HCT116 (cell line): ENCODE measurements around the gene PPARGC1A.

Experiments
- CEBPB ChIP-seq: IDR thresholded peaks from 2 replicates; pipeline ENCODE4 v1.6.1; 2012; ENCODE audit warnings: low read depth
- EZH2 ChIP-seq: fragments of 200-600 bp; sonication (generic); IDR thresholded peaks from 2 replicates; pipeline ENCODE4 v1.6.1; 2017; ENCODE audit warnings: antibody characterized with exemption, mixed run types
- EZH2phosphoT487 ChIP-seq: fragments of 200-600 bp; IDR thresholded peaks from 2 replicates; pipeline ENCODE4 v1.6.1; 2018; ENCODE audit warnings: antibody characterized with exemption, borderline replicate concordance
- POLR2A ChIP-seq: IDR thresholded peaks from 2 replicates; pipeline ENCODE4 v1.7.0; 2011; ENCODE audit warnings: borderline replicate concordance; ENCODE audit not compliant: insufficient read depth, insufficient read length; ENCODE audit errors: extremely low read depth
- POLR2AphosphoS5 ChIP-seq: IDR thresholded peaks from 2 replicates; pipeline ENCODE4 v1.6.1; 2011; ENCODE audit warnings: mild to moderate bottlenecking, low read depth, low read length, moderate library complexity
- RAD21 ChIP-seq: IDR thresholded peaks from 2 replicates; pipeline ENCODE4 v1.6.1; 2012; ENCODE audit warnings: low read depth, mild to moderate bottlenecking
- SP1 ChIP-seq: IDR thresholded peaks from 2 replicates; pipeline ENCODE4 v1.6.1; 2012; ENCODE audit warnings: low read depth
- SRF ChIP-seq: IDR thresholded peaks from 2 replicates; pipeline ENCODE4 v1.6.1; 2012; ENCODE audit warnings: low read depth
- TCF7L2 ChIP-seq: IDR thresholded peaks from 2 replicates; pipeline ENCODE4 v1.7.0; 2011; ENCODE audit warnings: borderline replicate concordance, inconsistent platforms; ENCODE audit not compliant: insufficient read depth, insufficient read length; ENCODE audit errors: extremely low read depth
- ZFX ChIP-seq: fragments of 450-650 bp; IDR thresholded peaks from 2 replicates; pipeline ENCODE4 v1.6.1; 2017
- TF ChIP-seq, protein P1 (sequence below): IDR thresholded peaks from 2 replicates; pipeline ENCODE4 v1.6.1; 2012; ENCODE audit warnings: low read depth
- TF ChIP-seq, protein P2 (sequence below), 3 experiments: fragments of 200-600 bp in 1 of 3; sonication (generic) in 1 of 3; IDR thresholded peaks in 2 of 3; conservative IDR thresholded peaks in 1 of 3; 2 replicates each; pipeline ENCODE4 v1.5.1; 2012 to 2017; ENCODE audit warnings: low read depth in 2 of 3, low read length in 2 of 3, antibody characterized with exemption in 1 of 3, borderline replicate concordance in 1 of 3, control low read depth in 1 of 3, mild to moderate bottlenecking in 1 of 3, mixed read lengths in 1 of 3, mixed run types in 1 of 3, moderate library complexity in 1 of 3; ENCODE audit not compliant: insufficient read depth in 1 of 3

DNA sequence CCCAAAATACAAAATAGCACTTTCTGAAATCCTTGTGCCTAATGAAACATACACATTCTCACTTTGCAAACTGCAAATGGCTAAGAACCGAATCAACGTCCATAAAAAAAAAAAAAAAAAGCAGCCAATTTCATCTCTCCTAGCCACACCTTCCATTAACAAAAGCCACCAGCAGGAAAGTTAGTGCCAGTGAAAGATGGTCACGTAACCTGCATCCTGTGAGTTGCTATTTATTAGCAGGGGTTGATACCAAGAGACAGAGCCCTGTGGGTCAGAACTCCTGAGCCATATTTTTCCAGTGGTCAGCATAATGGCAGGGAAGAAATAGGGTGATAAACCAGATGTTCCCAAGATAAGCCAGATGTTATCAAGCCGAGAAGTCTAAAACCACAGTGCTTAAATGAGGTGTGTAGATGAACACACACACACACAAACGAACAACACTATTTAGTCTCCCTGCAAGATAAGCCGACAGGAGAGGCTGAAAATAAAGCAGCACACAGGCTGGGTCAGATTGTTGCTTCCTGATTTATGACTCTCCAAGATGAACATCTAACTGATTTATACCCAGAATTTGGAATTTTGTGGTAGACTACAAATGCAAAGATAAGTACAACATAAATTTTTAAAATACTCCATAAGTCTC is 11.5 kb downstream of the PPARGC1A start:
- TF ChIP-seq RAD21 (no peak), ZFX (no peak), CEBPB (no peak), SP1 (no peak), POLR2A (no peak), EZH2phosphoT487 (no peak), TCF7L2 (no peak), POLR2AphosphoS5 (no peak), EZH2 (no peak), SRF (no peak)
- TF ChIP-seq, protein P1, sequence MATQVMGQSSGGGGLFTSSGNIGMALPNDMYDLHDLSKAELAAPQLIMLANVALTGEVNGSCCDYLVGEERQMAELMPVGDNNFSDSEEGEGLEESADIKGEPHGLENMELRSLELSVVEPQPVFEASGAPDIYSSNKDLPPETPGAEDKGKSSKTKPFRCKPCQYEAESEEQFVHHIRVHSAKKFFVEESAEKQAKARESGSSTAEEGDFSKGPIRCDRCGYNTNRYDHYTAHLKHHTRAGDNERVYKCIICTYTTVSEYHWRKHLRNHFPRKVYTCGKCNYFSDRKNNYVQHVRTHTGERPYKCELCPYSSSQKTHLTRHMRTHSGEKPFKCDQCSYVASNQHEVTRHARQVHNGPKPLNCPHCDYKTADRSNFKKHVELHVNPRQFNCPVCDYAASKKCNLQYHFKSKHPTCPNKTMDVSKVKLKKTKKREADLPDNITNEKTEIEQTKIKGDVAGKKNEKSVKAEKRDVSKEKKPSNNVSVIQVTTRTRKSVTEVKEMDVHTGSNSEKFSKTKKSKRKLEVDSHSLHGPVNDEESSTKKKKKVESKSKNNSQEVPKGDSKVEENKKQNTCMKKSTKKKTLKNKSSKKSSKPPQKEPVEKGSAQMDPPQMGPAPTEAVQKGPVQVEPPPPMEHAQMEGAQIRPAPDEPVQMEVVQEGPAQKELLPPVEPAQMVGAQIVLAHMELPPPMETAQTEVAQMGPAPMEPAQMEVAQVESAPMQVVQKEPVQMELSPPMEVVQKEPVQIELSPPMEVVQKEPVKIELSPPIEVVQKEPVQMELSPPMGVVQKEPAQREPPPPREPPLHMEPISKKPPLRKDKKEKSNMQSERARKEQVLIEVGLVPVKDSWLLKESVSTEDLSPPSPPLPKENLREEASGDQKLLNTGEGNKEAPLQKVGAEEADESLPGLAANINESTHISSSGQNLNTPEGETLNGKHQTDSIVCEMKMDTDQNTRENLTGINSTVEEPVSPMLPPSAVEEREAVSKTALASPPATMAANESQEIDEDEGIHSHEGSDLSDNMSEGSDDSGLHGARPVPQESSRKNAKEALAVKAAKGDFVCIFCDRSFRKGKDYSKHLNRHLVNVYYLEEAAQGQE: no peak
- TF ChIP-seq, protein P2, sequence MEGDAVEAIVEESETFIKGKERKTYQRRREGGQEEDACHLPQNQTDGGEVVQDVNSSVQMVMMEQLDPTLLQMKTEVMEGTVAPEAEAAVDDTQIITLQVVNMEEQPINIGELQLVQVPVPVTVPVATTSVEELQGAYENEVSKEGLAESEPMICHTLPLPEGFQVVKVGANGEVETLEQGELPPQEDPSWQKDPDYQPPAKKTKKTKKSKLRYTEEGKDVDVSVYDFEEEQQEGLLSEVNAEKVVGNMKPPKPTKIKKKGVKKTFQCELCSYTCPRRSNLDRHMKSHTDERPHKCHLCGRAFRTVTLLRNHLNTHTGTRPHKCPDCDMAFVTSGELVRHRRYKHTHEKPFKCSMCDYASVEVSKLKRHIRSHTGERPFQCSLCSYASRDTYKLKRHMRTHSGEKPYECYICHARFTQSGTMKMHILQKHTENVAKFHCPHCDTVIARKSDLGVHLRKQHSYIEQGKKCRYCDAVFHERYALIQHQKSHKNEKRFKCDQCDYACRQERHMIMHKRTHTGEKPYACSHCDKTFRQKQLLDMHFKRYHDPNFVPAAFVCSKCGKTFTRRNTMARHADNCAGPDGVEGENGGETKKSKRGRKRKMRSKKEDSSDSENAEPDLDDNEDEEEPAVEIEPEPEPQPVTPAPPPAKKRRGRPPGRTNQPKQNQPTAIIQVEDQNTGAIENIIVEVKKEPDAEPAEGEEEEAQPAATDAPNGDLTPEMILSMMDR (IDR thresholded peaks at IDR 0.05 in 2 of 3, conservative IDR thresholded peaks at IDR 0.05 in 1 of 3; ENCODE audit: borderline replicate concordance in 1 of 3, insufficient read depth in 1 of 3, low read depth in 2 of 3, low read length in 2 of 3): no peak
